Upper lobe of left lung (tissue), 6 donors: ENCODE data around the gene PNPLA6. TPM values are rescaled to one million over a fixed set of nuclear protein-coding genes. Genes with fewer than 3 reads are reported as not detected.
A peak's percentile ranks its signal among the peaks of the same experiment; 100 is the strongest.

Source experiments
- ATAC-seq, 2 donors: fragments of 200-7000 bp; cut with Tn5 transposase; one replicate each; pipeline ENCODE4 v1.9.1; 2022; ENCODE audit warnings: mild to moderate bottlenecking in 2 of 2, moderate library complexity in 2 of 2; ENCODE audit not compliant: low FRiP score in 2 of 2
- DNase-seq, 2 donors: peaks; one replicate each; pipeline ENCODE4 v3.0.0-alpha.2; 2019 to 2020
- H3K27ac ChIP-seq, 4 donors: fragments of 200-600 bp; sonication (generic); one replicate each; pipeline ENCODE4 v1.5.1; 2016 to 2019
- H3K27me3 ChIP-seq, 4 donors: fragments of 200-600 bp; sonication (generic); one replicate each; pipeline ENCODE4 v1.5.1; 2017 to 2019
- H3K36me3 ChIP-seq, 4 donors: fragments of 200-600 bp; sonication (generic); one replicate each; pipeline ENCODE4 v1.5.1; 2016 to 2019
- H3K4me1 ChIP-seq, 4 donors: fragments of 200-600 bp; sonication (generic); one replicate each; pipeline ENCODE4 v1.5.1; 2018 to 2019
- H3K4me3 ChIP-seq, 4 donors: fragments of 200-600 bp; sonication (generic); one replicate each; pipeline ENCODE4 v1.5.1; 2017 to 2019; ENCODE audit warnings: mild to moderate bottlenecking in 2 of 4, moderate library complexity in 1 of 4
- H3K9me3 ChIP-seq, 4 donors: fragments of 200-600 bp; sonication (generic); one replicate each; pipeline ENCODE4 v1.5.1; 2018 to 2019
- EP300 ChIP-seq, 4 donors: sonication (generic); formaldehyde crosslinking; IDR thresholded peaks; one replicate each; pipeline ENCODE4 v1.5.1; 2017; ENCODE audit warnings: antibody characterized with exemption in 4 of 4, control low read depth in 2 of 4
- POLR2A ChIP-seq, 4 donors: fragments of 450-650 bp; IDR thresholded peaks; one replicate each; pipeline ENCODE4 v1.5.1; 2016 to 2017; ENCODE audit warnings: antibody characterized with exemption in 4 of 4, mild to moderate bottlenecking in 2 of 4
- POLR2AphosphoS5 ChIP-seq, 2 donors: sonication (generic); formaldehyde crosslinking; IDR thresholded peaks; one replicate each; pipeline ENCODE4 v1.5.1; 2017; ENCODE audit warnings: antibody characterized with exemption in 2 of 2
- WGBS, 2 donors: methylation state at CpG; one replicate each; pipeline ENCODE4 v1.1.5; 2017 to 2018; 5-methylcytosine and 5-hydroxymethylcytosine counted together
- total RNA-seq, 6 donors: library from RNA; depleted of rRNA in 4 of 6; stranded (reverse); fragments of >200 nt in 4 of 6; gene quantifications; one replicate each; pipeline versions ENCODE4 v1.1.0 to v1.2.1, GENCODE V29; 2016 to 2021
- TF ChIP-seq, protein P1 (sequence below), 6 experiments: fragments of 450-650 bp in 4 of 6; fragments of 200-600 bp in 2 of 6; sonication (generic) in 2 of 6; IDR thresholded peaks; one replicate each; pipeline ENCODE4 v1.5.1; 2016 to 2019; ENCODE audit warnings: antibody characterized with exemption in 6 of 6
- donor health status: DM: no; HTN: no; CAD: no; lungs with moderate emphysema.
- donor health status: DM: no; HTN: yes; CAD: no; lungs with severe emphysema.

PNPLA6 gene
- total RNA-seq, 6 donors from 2014 or later = 125 to 412 (median 328) TPM

DNA sequence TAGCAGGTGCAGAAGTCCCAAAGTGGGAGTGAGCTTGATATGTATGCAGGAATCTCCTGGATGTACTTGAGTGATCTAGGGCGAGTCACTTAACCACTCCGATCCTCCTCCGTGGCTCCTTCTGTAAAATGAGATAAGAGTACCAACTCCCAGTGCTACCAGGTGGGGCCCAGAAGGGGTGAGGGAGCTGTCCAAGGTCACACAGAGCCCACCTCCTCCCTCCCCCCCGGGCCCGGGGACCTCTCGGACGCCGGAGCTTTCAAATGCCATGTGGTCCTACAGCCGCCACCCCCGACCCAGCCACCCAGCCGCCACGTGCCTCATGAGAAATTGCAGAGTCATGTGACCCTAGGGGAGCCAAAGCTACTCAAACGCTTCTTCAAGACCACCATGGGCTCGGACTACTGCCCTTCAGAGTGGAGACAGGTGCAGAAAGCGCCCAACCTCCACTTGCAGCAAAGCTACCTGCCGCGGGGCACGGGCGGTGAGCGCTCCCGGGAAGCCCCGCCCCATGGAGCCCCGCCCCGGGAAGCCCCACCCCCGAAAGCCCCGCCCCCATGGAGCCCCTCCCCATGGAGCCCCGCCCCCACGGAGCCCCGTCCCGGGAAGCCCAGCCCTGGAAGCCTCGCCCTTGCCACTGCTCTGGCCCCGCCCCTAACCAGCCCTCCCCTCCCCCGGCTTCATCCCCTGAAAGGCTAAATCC lies 29.7 kb upstream of the PNPLA6 start:
- 6 to 12% methylated on average over 3 to 23 of the region's 33 CpGs for WGBS, 2 donors
- Histone ChIP-seq H3K36me3 (no peaks in the 10 kb centered on the region), H3K27me3 (peaks cover 0 to 6% (median 0%) of the 10 kb centered on the region in 4 donors), H3K4me3 (peak overlapping the region in 3 of 4 donors; percentile 31 to 43 (median 39)), H3K9me3 (no peaks in the 10 kb centered on the region), H3K27ac (peak overlapping the region in 3 of 4 donors; percentile 16 to 43 (median 38)), H3K4me1 (peaks cover 22 to 46% (median 28%) of the 10 kb centered on the region in 4 donors)
- TF ChIP-seq POLR2A (IDR thresholded peaks at IDR 0.05) (no peak), POLR2AphosphoS5 (IDR thresholded peaks at IDR 0.05) (no peak), EP300 (IDR thresholded peaks at IDR 0.05) (no peak)
- TF ChIP-seq, protein P1, sequence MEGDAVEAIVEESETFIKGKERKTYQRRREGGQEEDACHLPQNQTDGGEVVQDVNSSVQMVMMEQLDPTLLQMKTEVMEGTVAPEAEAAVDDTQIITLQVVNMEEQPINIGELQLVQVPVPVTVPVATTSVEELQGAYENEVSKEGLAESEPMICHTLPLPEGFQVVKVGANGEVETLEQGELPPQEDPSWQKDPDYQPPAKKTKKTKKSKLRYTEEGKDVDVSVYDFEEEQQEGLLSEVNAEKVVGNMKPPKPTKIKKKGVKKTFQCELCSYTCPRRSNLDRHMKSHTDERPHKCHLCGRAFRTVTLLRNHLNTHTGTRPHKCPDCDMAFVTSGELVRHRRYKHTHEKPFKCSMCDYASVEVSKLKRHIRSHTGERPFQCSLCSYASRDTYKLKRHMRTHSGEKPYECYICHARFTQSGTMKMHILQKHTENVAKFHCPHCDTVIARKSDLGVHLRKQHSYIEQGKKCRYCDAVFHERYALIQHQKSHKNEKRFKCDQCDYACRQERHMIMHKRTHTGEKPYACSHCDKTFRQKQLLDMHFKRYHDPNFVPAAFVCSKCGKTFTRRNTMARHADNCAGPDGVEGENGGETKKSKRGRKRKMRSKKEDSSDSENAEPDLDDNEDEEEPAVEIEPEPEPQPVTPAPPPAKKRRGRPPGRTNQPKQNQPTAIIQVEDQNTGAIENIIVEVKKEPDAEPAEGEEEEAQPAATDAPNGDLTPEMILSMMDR (IDR thresholded peaks at IDR 0.05) = no peak
- peak in 1 of 2 donors; percentile 85 for DNase-seq
- ATAC-seq = peak; percentile 61 to 69

DNA sequence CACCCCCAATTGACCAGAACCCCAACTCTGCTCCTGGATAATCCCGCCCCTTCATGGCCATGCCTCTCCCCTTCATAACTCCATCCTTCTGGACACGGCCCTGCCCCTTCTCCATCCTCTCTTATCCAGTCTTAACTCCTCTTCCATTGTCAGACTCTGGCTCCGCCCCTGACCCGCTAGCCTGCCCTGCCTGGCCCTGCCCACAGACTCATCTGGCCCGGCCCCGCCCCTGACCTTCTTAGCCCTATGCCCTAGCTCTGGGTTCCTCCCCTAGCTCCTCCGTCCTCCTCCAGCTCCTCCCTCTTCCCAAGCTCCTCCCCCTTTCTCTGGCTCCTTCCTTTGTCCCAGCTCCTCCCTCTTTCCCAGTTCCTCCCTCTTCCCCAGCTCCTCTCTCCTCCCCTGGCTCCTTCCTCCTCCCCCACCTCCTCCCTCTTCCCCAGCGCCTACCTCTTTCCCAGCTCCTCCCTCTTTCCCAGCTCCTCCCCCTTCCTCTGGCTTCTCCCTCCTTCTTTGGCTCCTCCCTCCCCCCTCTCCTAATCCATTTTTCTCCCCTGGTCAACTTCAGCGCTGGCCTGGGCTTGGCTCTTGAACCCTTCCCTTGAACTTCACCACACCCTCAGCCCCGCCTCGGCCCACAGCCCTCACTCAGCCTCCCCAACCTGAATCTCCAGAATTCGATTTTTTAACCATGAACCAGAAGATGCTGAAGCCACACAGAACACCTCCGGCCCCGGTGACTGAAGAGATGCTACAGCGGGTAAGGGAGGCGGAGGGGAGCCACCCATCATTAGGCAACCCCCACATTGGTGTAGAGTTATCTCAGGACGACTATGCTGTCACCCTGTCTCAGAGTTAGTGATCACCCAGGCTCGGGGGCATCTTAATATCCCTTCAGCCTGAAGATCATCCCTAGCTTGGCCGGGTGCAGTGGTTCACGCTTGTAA lies 28.9 kb upstream of the PNPLA6 start:
- 44 to 50% methylated on average over 20 of the region's 20 CpGs for WGBS, 2 donors
- Histone ChIP-seq H3K4me1 (peaks cover 16 to 38% (median 20%) of the 10 kb centered on the region in 4 donors), H3K9me3 (no peaks in the 10 kb centered on the region), H3K27ac (peak overlapping the region; percentile 16 to 74 (median 52)), H3K4me3 (peak overlapping the region in 3 of 4 donors; percentile 31 to 43 (median 39)), H3K36me3 (no peaks in the 10 kb centered on the region), H3K27me3 (no peaks in the 10 kb centered on the region)
- DNase-seq (peak; percentile 90 to 97), ATAC-seq (peak; percentile 93 to 95)
- TF ChIP-seq POLR2A (IDR thresholded peaks at IDR 0.05) (no peak), POLR2AphosphoS5 (IDR thresholded peaks at IDR 0.05) (no peak), EP300 (IDR thresholded peaks at IDR 0.05) (no peak)
- TF ChIP-seq, protein P1 (IDR thresholded peaks at IDR 0.05) = no peak

DNA sequence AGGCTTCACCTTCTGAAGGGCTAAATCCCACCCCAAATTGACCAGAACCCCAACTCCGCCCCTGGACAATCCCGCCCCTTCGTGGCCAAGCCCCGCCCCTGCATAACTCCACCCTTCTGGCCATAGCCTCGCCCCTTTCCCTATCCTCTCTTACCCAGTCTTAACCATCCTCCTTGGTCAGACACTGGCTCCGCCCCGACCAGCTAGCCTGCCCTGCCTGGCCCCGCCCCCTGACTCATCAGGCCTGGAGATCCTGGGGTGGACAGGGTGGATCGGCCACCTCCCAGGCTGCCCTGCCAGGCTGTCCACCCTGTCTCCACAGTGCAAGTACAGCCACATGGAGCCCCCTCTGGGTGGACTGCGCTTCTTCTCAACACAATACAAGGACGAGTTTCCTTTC lies 27.6 kb upstream of the PNPLA6 start:
- TF ChIP-seq POLR2A (IDR thresholded peaks at IDR 0.05) = no peak
- TF ChIP-seq, protein P1 (IDR thresholded peaks at IDR 0.05) = no peak
- TF ChIP-seq EP300 (IDR thresholded peaks at IDR 0.05) = no peak
- no peak for TF ChIP-seq POLR2AphosphoS5 (IDR thresholded peaks at IDR 0.05)
- Histone ChIP-seq H3K27ac (peak overlapping the region in 2 of 4 donors; percentile 60 to 74), H3K4me3 (no peak overlapping the region), H3K27me3 (no peaks in the 10 kb centered on the region), H3K36me3 (no peaks in the 10 kb centered on the region), H3K4me1 (peaks cover 16 to 37% (median 20%) of the 10 kb centered on the region in 4 donors), H3K9me3 (no peaks in the 10 kb centered on the region)
- DNase-seq (peak; percentile 87 to 88), ATAC-seq (peak; percentile 79 to 84)
- WGBS, 2 donors = 37 to 45% methylated on average over 7 to 11 of the region's 11 CpGs

DNA sequence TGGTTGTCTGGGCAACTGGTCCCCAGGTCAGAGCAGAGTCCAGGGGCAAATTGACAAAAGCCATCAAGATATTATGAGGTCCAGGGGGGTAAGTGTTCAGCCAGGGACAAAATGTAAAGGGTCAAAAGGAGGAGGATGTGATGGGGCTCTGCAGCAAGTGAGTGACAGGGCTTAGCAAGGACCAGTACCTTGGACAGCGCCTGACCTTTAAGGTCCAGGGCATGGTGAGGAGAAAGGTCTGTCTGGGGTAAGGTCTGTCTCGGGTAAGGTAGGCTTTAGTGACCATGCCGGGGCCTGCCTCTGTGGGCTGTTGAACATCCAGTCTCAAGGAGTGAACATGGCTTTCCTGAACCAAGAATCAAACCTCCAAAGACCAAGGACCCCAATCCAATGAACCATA lies 25.9 kb upstream of the PNPLA6 start:
- ATAC-seq = no peak
- Histone ChIP-seq H3K36me3 (no peaks in the 10 kb centered on the region), H3K9me3 (no peaks in the 10 kb centered on the region), H3K4me3 (no peak overlapping the region), H3K27me3 (no peaks in the 10 kb centered on the region), H3K27ac (no peak overlapping the region), H3K4me1 (peaks cover 19 to 39% (median 24%) of the 10 kb centered on the region in 4 donors)
- 13 to 39% methylated on average over 3 of the region's 3 CpGs for WGBS, 2 donors
- TF ChIP-seq POLR2AphosphoS5 (IDR thresholded peaks at IDR 0.05) (no peak), EP300 (IDR thresholded peaks at IDR 0.05) (no peak), POLR2A (IDR thresholded peaks at IDR 0.05) (no peak)
- TF ChIP-seq, protein P1 (IDR thresholded peaks at IDR 0.05) = no peak
- no peak for DNase-seq
